Left renal pelvis (tissue), 4 donors: ENCODE results near the gene RAP2B. TPM values are rescaled to one million over a fixed set of nuclear protein-coding genes. Genes with fewer than 3 reads are reported as not detected.
"Not testable (repeated sequence)": the region's sequence is repeated elsewhere in the genome, so short reads cannot be mapped to it uniquely, and the experiment has no call there.

Experiments used
- DNase-seq, 4 donors: peaks; one replicate each; pipeline ENCODE4 v3.0.0-alpha.2; 2013; ENCODE audit warnings: low read depth in 4 of 4, low spot score in 3 of 4
- polyA plus RNA-seq, 4 donors: library from polyadenylated mRNA; unstranded; fragments of 120-200 nt; gene quantifications; one replicate each; pipeline ENCODE4 v1.2.1, GENCODE V29; 2013; ENCODE audit not compliant: insufficient read length in 4 of 4

The RAP2B gene
- 1 to 10 TPM; 7.0 to 9.0 (median 8.0) TPM for polyA plus RNA-seq

DNA sequence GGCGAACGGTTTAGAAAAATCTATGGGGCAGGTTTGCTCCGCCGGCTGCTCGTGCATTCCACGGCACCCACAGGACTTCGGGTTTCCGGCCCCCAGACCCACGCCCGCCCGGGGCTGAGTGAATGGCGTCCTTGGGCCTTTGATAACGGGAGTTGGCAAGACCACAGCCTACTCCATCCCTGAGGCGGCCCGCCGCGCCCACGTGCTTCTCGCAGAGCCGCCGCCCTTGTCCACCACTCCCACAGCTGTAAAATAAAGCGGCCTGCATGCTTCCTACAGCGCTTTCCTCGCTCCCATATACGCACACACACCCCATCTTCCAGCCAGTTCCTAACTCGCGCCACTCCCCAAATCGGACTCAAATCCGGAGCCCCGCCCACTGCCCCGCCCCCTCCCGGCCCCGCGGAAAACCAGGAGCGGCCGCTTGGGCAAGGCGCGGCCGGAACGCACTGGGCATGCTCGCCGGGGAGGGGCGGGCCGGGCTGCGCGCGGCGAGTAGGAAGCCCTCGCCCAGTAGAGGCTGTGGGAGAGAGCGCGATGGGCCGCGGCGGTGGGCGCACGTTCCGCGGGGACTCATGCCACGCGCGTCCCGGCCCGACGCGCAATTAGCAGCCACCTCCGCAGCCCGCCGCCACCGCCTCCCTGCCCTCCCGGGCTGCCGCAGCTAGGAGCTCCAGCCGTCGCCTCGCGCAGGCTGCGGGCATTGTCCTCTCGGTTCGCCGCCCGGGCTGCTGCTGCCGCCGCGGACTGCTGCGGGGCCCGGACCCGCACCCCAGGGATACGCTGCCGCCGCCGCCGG is at the start of gene RAP2B:
Gene RAP2B, plus strand, starts transcription at position 513 of the 799 bp plus-strand sequence. CDS start 468 bp downstream, outside the sequence.
- peak; percentile 83 to 91 (median 88) for DNase-seq

- DNase-seq, result no peak
Observed at GRCh38 chr3:153113541-153113940, 48.5 kb upstream of the RAP2B start.

DNA sequence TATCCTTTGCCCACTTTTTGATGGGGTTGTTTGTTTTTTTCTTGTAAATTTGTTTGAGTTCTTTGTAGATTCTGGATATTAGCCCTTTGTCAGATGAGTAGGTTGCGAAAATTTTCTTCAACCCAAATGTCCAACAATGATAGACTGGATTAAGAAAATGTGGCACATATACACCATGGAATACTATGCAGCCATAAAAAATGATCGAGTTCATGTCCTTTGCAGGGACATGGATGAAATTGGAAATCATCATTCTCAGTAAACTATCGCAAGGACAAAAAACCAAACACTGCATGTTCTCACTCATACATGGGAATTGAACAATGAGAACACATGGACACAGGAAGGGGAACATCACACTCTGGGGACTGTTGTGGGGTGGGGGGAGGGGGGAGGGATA is 47.8 kb upstream of the RAP2B start:
- DNase-seq, result not testable (repeated sequence)

- no peak for DNase-seq
Observed at GRCh38 chr3:153115326-153115725, 46.7 kb upstream of the RAP2B start.

- DNase-seq, result no peak
Observed at GRCh38 chr3:153127788-153128187, 34.2 kb upstream of the RAP2B start.

- no peak for DNase-seq
Observed at GRCh38 chr3:153129426-153129825, 32.6 kb upstream of the RAP2B start.

- DNase-seq, result no peak
Observed at GRCh38 chr3:153129866-153130265, 32.2 kb upstream of the RAP2B start.

DNA sequence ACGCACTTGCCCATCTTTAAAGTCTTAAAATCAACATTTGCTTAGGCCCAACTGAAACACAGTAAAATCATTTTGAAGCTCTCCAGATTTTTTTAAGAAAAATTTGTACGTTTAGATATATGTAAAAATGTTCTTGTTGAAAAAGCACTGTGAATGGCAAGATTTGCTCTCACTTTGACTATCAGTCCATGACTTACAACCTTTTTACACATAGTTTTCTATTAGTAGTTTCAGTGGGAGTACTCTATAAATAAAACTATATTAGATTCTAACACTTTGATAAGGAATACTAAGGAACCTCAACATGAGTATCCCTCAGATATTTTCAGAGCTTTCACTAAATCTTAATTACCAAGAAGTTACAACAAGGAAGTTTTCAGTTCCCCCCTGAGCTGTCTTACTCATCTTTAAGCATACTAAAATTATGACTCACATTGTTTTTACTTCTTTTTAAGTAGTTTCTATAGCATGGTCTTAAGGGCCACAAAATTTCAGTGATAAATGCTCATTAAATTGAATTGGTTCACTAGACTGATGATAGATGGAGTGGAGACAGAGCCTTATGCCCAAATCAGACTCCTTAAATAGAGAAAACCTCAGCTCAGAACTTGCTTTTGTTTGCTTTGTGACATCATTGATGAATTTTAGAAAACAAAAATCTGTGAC is 31.6 kb upstream of the RAP2B start:
- no peak for DNase-seq

DNA sequence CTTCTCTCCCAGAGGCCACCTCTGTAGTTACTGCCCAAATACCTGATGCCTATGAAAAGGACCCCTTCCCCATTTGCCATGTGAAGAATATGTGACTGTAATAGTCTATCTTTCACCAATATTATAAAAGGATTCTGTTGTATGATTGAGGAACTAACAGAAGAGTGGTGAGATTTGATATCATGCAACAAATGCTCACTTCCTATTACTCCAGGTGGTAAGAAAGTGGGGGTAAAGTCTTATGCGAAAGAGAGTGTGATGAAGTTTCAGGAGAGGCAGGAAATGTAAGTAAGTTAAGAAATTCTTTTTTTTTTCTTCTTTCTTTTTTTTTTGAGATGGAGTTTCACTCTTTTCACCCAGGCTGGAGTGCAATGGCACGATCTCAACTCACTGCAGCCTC is 24.4 kb upstream of the RAP2B start:
- DNase-seq, result no peak

DNA sequence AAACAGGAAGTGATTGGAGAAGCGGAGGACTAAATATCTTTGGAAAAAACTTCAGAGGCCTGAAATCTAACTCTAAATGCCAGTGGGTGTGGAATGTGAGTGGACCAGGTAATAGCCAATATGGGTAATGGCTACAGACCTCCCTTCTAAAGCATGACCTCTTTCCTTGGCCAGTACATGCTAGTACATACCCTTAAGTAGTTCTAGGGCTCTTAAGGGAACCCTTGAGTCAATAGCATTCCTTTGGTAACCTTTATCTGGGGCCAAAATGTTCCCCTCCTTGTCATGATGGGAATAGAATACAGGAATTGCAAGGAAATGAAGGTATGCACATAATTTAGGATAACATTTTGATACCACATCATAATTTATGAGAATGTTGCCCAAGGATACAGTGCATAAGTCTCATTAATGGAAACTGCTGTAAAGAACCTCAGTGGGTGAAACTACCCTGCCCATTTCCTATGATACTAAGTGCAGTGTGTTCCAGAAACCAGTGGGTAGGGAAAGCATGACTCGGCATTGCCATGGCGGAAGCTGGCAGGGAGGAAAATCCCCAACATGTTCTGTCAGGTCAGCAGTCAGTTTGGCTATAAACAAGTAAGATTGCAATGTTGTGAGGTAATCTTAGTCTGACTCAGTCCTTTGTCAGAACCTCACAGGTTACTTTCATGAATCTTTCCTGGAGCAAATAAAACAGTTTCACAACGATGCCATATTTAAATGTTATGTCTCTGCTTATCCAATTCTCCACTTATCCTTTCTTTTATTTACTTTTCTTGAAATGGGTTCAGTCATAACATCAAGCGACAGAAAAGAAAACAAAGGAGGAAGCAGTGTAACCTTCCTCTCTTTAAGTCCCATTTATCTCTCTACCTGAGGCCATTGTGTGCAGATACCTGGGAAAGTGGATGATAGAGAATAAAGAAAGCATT is 23.5 kb upstream of the RAP2B start:
- DNase-seq, result no peak

DNA sequence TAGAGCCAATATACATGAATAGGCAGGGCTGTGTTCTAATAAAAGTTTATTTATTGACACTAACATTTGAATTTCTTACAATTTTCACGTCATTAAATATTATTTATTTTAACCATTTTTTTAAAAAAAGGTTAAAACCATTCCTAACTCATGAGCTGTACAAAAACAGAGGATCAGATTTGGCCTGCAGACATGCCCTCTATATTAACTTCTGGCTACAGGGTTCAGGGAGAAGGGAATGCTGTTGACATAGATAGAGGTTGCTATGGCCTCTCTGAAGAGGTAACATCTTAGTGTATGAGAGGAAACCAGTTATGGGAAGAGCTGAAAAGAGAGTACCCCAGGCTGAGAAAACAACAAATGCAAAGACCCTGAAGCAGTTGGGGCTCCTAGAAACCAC is 19.1 kb upstream of the RAP2B start:
- no peak for DNase-seq

GRCh38 chr3:153144071-153144470 is 18.0 kb upstream of the RAP2B start:
- DNase-seq, result no peak

- DNase-seq, result no peak
Observed at GRCh38 chr3:153144779-153145178, 17.2 kb upstream of the RAP2B start.

- no peak for DNase-seq
Observed at GRCh38 chr3:153145454-153145853, 16.6 kb upstream of the RAP2B start.

GRCh38 chr3:153146191-153147053 is 15.6 kb upstream of the RAP2B start:
- no peak for DNase-seq

GRCh38 chr3:153150991-153151390 is 11.0 kb upstream of the RAP2B start:
- DNase-seq, result no peak

DNA sequence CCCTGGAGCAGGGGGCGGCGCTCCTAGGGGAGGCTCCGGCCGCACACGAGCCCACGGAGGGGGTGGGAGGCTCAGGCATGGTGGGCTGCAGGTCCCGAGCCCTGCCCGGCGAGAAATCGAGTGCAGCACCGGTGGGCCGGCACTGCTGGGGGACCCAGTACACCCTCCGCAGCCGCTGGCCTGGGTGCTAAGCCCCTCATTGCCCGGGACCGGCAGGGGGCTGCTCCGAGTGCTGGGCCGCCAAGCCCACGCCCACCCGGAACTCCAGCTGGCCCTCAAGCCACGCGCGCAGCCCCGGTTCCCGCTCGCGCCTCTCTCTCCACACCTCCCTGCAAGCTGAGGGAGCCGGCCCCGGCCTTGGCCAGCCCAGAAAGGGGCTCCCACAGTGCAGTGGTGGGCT is 6.2 kb upstream of the RAP2B start:
- DNase-seq, result not testable (repeated sequence)

GRCh38 chr3:153158189-153158588 is 3.8 kb upstream of the RAP2B start:
- DNase-seq, result no peak

DNA sequence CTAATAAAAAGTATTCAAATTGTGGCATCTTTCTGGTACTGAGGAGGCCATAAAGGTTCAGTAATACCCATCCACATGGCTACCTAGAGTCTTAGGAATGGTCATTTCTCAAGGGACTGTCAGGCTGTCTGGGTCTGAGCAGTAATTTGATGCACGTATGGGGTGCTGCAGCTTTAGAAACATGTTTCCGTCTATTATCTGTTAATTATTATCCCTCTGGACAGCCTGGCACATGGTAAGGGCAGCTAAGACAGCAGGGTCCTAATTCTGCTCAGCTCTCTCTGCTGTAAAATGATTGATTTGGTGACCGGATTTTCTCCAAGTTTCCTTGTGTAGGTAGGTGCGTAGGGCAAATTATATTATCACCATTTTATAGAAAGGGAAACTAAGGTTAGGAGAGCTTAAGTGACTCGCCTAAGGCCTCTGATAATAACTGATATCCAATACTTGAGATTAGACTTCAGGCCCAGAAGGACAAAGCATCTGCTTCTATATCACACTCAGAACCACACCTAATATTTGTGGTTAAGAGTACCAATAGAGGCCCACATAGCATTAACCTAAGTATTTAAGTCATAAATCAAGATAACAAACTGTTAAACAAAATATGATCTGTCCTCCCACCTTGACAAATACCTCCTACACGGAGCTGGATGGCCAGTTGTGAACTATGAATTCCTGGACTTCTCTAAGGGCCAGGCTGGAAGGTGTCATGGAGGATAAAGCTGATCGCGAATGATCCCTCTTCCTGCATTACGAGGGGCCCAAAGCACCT is 2.9 kb upstream of the RAP2B start:
- no peak for DNase-seq
